Fibroblast of pulmonary artery (primary cell): Measurements from ENCODE around the gene RASGRP3.

Experiments used
- DNase-seq: peaks from one replicate; pipeline ENCODE4 v3.0.0-alpha.2; 2010; ENCODE audit warnings: low read depth
- H3K4me3 ChIP-seq: replicated peaks from 2 replicates; pipeline ENCODE4 v1.5.1; 2011; ENCODE audit warnings: low read depth, mild to moderate bottlenecking, control low read depth, low read length, moderate library complexity
- TF ChIP-seq, protein P1 (sequence below): IDR thresholded peaks from 2 replicates; pipeline ENCODE4 v1.5.1; 2011; ENCODE audit warnings: mild to moderate bottlenecking, control low read depth, low read length, inconsistent platforms; ENCODE audit errors: missing control alignments

The RASGRP3 gene

GRCh38 chr2:33599943-33600192 lies 123.4 kb downstream of the RASGRP3 start:
- TF ChIP-seq, protein P1, sequence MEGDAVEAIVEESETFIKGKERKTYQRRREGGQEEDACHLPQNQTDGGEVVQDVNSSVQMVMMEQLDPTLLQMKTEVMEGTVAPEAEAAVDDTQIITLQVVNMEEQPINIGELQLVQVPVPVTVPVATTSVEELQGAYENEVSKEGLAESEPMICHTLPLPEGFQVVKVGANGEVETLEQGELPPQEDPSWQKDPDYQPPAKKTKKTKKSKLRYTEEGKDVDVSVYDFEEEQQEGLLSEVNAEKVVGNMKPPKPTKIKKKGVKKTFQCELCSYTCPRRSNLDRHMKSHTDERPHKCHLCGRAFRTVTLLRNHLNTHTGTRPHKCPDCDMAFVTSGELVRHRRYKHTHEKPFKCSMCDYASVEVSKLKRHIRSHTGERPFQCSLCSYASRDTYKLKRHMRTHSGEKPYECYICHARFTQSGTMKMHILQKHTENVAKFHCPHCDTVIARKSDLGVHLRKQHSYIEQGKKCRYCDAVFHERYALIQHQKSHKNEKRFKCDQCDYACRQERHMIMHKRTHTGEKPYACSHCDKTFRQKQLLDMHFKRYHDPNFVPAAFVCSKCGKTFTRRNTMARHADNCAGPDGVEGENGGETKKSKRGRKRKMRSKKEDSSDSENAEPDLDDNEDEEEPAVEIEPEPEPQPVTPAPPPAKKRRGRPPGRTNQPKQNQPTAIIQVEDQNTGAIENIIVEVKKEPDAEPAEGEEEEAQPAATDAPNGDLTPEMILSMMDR = no peak
- DNase-seq = no peak
- H3K4me3 ChIP-seq = peak overlapping the region; percentile 96

- DNase-seq = no peak
- no peak overlapping the region for H3K4me3 ChIP-seq
- TF ChIP-seq, protein P1 = no peak
Measured at GRCh38 chr2:33602201-33602830, 125.9 kb downstream of the RASGRP3 start.

GRCh38 chr2:33603416-33603815 lies 127.0 kb downstream of the RASGRP3 start:
- no peak for DNase-seq
- TF ChIP-seq, protein P1 = no peak
- H3K4me3 ChIP-seq = no peak overlapping the region

DNA sequence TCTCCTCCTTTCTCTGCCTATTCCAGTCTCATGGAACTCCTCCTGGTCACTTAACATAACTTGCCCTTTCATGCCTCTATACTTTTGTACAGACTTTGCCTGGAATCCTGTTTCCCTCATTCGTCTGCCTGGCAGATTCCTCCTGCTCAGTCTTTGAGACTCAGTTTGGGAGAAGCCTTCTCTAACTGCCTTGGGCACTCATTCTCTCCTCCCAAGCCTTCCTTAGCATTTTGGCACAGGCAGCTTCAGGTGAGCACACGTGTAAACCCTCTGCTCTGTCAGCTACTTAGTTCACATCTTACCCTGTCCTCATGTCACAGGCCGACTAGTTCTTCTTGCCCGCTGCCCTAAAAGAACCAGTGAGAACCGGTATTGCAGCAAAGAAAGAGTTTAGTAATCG lies 128.6 kb downstream of the RASGRP3 start:
- no peak for DNase-seq
- TF ChIP-seq, protein P1 = no peak

GRCh38 chr2:33606100-33606499 lies 129.7 kb downstream of the RASGRP3 start:
- no peak overlapping the region for H3K4me3 ChIP-seq
- TF ChIP-seq, protein P1 = no peak
- no peak for DNase-seq

More for the DNA sequence above, 128.6 kb downstream of the RASGRP3 start:
- H3K4me3 ChIP-seq = no peak overlapping the region

DNA sequence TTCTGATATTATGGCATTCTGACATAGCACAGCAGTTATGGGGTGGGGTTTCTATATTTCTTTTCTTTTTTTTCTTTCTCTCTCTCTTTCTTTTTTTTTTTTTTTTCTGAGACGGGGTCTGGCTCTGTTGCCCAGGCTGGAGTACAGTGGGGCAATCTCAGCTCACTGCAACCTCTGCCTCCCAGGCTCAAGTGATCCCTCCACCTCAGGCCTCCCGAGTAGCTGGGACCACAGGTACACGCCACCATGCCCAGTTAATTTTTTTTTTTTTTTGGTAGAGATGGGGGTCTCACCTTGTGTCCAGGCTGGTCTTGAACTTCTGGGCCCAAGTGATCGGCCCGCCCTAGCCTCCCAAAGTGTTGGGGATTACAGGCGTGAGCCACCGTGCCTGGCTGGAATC lies 130.2 kb downstream of the RASGRP3 start:
- no peak overlapping the region for H3K4me3 ChIP-seq
- DNase-seq = no peak
- TF ChIP-seq, protein P1 = no peak

DNA sequence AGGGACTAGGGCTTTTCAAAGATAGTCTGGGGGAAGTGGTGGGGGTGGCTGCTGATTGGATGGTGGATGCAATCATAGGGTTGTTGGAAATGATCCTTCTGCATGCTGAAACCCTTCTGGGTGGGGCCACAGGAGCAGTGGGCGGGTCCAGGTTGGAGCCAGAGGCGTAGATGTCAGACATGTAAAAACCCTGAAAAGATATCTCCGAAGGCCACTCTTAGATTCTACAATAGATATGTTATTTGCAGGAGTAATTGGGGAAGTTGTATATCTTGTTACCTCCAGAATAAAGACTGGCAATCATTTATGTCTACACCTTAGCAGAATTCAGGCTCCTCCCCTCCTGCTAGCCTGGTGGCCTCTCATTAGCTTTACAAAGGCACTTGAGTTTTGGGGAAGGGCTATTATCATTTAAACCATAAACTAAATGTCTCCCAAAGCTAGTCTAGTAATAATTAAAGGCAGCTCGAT lies 130.8 kb downstream of the RASGRP3 start:
- TF ChIP-seq, protein P1 = no peak
- no peak for DNase-seq
- H3K4me3 ChIP-seq = no peak overlapping the region
